ENCODE data around the gene GPC1. TPM values are rescaled to one million over a fixed set of nuclear protein-coding genes. Genes with fewer than 3 reads are reported as not detected.

The GPC1 gene
- polyA plus RNA-seq, 1 donor = 28.1 TPM

- DNase-seq = no peak
These were observed 6.0 kb downstream of the GPC1 start for GRCh38 chr2:240441326-240441992.

- DNase-seq = no peak
These were observed 6.5 kb downstream of the GPC1 start for GRCh38 chr2:240441993-240442411.

GRCh38 chr2:240442891-240443715 is 7.6 kb downstream of the GPC1 start:
- no peak for DNase-seq

- no peak for DNase-seq
These were observed 8.4 kb downstream of the GPC1 start for GRCh38 chr2:240443891-240444301.

DNA sequence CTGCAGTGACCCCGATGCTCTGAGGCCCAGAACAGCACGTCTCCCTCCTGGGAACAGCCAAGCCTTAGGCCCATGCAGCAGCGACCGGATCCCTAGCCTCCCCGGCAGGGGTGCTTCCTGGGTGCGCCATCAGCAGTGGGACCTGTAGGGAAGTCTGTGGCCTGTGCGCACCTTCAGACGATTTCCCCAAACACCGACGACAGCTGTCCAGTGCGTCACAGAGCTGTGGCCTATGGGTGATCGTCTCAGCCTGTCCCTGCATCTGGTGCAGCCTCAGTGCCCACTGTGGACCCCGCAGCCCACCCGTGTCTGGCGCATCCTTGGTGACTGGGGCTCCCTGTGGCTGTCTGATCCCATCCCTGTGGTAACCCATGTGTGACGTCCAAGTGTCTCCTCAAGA is 9.0 kb downstream of the GPC1 start:
- no peak for DNase-seq

- DNase-seq = no peak
These were observed 10.6 kb downstream of the GPC1 start for GRCh38 chr2:240445961-240446663.

DNA sequence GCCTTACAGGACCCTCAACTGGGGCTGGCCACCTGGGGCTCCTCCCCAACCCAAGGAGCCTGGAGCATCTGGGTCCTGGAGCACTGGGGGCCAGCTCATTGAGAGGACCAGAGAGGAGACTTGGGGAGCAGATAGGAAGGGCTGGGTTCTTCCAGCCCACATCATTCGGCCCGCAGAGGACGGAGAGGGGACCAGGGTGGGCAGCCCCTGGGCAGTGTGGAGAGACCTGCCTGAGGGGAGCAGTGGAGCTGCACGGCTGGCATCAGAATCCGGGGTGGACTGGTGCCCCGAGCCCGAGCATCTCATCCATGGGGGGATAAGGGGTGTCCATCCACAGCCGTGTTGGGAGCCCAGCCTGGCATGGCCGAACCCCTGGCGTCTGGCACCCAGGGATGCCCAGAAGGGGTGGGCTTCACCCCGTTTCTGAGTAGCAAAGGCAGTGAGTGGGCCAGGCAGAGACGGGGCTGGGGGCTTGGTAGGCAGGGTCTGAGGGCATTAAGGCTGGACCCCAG is 11.3 kb downstream of the GPC1 start:
- no peak for DNase-seq

DNA sequence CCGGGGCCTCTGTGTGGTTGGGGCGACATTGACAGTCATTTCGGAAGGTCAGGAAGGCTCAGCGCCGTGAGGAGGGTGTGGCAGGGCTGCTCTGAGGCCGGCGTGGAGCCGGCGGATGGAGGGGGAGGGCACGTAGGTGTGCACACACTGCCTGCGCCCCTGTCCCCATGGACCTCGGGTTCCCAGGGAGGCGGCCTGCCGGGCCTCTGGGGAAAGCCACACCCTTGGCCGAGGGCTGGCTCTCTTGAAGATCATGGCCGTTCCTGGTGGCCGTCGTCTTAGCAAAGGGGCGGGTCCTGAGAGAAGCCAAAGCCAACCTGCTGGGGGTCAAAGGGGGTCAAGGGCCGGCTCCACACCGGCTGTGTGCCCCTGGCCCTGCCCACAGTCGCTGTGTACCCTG is 11.9 kb downstream of the GPC1 start:
- DNase-seq = no peak

- no peak for DNase-seq
These were observed 12.5 kb downstream of the GPC1 start for GRCh38 chr2:240447934-240448333.

DNA sequence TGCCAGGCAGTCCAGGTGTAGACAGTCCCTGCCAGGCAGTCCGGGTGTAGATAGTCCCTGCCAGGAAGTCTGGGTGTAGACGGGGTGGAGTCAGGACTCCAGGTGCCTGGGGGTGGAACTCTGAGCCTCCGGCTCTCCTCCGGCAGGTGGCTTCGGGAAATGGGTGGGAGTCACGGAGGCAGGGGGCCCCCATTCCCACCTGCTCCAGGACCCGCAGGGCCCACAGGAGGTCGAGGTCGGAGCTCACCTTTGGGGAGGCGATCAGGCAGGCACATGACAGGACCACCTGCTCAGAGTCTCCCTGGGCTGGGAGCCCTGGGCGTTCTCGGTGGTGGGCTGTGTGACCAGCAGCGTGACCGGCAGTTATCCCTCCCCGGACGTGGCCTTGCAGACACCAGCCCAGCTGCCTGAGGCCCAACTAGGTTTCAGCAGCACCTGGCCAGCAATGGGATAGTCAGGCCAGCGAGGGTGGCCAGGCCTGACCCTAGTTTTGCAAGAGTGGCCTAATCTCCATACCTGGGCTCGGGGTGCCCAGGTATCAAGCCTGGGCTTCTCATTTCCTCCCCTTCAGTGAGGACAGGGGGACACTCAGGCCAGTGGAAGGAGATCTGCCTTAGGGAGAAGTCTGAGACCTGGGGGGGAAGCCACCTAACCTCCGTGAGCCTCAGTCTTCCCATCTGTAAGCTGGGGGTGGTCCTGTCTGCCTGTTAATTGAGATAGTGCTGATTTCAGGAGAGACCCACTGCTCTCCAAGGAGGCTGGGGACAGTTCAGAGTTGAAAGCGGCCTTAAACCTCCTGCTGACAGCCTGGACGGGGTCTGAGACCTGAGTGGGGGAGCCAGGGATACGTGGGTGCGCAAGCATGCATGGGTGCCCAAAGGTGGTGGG is 13.2 kb downstream of the GPC1 start:
- no peak for DNase-seq

DNA sequence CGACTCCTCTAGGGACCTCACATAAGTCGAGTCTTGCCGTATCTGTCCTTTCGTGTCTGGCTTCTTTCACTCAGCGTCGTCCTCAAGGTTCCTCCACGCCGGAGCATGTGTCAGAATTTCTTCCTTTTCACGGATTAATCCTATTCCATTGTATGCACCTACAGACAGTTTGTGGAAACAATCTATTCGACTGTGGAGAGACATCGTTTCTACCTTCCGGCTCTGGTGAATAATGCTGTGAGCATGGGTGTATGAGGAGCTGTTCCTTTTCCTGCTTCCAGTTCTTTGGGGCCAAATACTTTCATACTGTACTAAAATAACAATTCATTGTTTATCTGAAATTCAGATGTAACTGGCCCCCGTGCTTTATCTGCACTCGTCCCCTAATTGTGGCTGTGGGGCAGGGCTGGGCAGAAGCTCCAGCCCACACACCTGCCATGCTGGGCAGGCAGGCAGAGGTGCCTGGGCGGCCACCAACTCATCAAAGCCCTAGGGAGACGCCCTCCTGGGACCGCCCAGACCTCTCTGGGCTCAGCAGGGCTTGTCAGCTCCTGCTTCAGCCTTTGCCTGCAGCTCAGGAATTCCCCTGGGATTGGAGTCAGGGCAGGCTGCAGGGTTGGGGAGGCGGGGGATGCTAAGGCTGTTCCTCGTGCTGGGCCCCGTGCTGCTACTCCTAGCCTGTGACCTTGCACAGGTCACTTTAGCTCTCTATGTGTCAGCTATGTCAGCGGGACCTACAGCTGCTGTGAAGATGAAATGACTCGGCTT is 14.5 kb downstream of the GPC1 start:
- no peak for DNase-seq

DNA sequence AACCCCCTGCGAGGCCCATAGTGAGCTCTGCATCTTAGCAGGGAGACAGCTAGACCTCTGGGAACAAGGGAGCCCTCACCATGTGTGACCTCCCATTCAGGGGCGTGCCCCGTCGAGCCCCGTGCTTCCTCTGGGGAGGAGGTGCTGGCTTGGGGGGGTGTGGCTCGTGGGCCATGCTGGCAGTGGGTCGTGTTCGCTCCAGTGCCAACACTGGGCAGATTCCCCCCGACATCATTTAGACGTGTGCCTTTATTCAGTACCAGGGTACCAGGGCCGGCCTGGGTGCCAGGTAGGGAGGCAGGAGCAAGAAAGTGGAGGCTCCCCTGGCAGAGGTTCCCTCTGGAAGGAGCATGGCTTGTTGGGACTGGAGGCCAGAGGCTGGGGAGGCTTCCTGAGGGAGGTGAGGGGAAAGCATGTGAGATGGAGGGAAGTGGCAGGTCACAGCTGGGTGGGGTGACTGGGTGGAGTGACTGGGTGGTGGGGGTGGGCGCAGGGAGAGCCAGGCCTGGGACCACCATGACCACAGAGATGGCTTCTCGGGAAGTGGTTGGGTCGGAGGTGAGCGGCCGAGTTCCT is 15.2 kb downstream of the GPC1 start:
- no peak for DNase-seq

GRCh38 chr2:240451108-240451611 is 15.7 kb downstream of the GPC1 start:
- DNase-seq = no peak

- no peak for DNase-seq
These were observed 16.5 kb downstream of the GPC1 start for GRCh38 chr2:240451791-240452461.

DNA sequence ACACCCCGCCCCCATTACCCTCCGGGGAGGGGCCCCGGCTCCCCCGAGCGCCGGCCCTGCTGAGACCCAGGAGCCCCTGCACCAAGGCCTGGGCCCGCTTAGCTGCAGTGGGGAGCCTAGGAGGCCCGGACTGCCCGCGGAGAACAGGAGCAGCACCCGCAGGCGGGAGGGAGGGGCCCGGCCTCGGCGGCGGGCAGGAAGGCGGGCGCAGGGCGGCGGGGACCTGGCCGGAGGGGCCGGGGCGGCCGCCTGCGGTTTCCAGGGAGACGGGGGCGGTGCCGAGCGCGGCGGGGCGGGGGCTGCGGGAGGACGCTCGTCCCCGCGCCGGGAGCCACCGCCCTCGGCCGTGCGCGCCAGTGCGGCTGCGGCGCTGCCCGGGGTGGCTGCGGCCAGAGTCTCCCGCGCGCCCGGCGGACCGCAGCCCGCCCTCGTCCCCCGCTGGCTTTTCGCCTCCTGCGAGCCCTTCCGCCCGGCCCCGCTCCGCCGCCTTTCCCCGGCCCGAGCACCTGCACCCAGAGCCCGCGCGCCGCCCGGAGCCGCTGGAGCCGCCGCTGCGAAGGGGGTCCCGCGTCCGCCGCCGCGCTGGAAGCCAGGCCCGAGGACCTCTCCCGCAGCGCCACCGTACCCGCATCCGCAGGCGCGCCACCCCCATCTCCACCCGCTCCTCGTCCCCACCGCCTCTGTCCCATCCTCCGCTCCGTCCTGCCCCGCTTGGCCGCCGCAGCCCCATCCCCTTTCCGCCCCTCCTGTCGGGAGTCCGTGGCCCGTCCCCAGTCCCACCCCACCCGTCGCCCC is 17.2 kb downstream of the GPC1 start:
- peak; percentile 57 for DNase-seq

DNA sequence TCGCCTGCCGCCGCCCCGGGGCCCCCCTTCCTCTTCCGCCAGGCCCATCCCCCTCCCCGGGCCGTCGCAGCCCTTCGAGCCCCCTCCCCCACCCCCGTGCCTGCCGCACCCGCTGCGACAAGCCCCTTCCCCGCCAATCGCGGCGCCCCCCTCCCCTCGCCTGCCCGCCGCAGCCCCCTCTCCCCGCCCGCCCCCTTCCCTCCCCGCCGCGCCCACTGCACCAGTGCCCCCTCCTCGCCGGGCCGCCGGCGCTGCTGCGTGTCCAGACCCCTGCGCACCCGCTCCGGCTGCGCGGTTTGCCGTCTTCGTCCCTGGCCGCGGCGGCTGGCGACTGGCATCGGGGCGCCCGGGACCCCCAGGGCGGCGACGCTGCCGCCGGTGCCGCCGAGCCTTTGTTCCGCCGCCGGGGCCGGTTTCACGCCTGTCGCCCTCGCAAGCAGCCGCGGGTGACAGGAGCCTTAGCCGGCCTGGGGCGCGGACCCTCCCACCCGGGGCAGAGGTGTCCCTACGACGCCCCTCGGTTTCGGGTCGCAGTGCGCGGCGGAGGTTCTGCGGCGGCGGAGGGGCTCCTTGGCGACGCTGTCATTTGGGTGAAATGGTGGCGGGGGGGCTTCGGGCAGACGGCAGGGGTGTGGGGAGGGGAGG is 18.1 kb downstream of the GPC1 start:
- DNase-seq = no peak

DNA sequence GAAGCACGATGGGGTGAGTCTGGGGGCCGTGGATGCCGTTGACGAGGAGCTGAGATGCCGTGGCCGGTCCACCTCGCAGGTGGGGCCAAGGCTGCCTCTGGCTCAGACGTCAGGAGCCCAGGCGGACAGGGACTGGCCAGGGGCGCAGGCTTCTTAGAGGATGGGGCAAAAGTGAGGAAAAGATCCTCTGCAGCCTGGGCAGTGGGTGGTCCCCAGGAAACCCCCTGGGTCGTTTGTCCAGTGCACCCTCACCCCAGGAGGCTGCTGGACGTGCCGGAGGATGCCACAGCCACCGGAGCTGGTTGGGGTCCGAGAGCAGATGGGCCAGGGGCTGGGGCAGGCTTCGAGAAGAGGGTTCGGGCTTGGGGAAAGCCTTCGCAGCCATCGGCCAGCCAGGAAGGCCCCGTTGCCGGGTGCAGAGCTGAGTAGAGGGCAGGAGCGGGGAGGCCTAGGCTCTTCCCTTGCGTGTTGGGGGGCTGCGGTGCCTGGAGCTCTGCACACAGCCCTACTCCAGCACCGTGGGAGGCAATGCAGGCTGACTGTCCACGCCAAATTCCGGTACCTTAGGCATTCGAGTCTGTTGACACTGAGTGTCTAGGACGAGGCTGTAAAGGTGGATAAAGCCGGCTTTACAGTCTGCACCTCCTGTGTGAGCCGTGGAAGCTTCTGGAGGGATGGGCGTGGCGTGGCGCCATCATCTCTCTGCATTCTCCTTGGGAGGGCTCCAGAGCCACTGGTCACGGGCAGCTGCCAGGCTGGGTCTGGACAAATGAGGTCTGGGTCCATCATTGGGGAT is 18.8 kb downstream of the GPC1 start:
- no peak for DNase-seq

- no peak for DNase-seq
These were observed 19.8 kb downstream of the GPC1 start for GRCh38 chr2:240455272-240455646.

Measured in left kidney (tissue), 2 donors.